ENCODE data around the gene TIAM1. TPM values are rescaled to one million over a fixed set of nuclear protein-coding genes. Genes with fewer than 3 reads are reported as not detected.

TIAM1 gene
- total and polyA plus RNA-seq, 12 donors, result 6.5 to 33.3 (median 15.9) TPM

DNA sequence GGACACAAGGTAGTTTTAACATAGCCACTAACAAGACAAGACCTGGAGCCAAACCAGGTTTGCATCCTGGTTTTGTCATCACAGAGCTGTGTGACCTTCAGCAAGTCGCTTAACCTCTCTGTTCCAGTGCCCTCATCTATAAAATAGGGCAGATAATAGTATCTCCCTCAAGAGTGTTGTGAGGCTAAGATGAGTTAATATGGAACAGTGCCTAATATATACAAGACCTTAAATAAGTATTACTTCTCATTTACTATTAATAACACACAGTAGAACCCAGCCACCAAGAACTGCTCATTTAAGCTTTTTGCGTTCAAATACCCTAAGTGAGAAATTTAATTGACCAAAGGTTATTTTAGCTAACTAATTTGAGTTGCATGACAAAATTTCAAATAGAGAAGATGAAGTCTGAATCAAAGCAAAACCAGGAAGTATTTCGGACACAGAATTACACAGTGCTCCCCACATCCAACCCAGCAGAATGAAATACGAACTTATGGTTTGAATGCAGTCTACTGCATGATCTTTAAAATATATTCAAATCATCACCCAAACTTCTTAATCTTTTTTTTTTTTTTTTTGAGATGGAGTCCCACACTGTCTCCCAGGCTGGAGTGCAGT, 181.9 kb downstream of the TIAM1 start:
- no peak for DNase-seq
- Histone ChIP-seq H3K36me3 (replicated peaks in 1 of 2) (no peaks in the 10 kb centered on the region), H3K4me1 (replicated peaks in 1 of 2) (no peaks in the 10 kb centered on the region), H3K4me3 (no peak overlapping the region), H3K9me3 (replicated peaks in 1 of 3) (no peaks in the 10 kb centered on the region), H3K27me3 (no peaks in the 10 kb centered on the region), H3K27ac (peak overlapping the region in 1 of 5 donors; percentile 35)
- 73 to 81% (median 76%) methylated on average over 4 of the region's 4 CpGs for WGBS, 4 donors
- TF ChIP-seq, protein P1, sequence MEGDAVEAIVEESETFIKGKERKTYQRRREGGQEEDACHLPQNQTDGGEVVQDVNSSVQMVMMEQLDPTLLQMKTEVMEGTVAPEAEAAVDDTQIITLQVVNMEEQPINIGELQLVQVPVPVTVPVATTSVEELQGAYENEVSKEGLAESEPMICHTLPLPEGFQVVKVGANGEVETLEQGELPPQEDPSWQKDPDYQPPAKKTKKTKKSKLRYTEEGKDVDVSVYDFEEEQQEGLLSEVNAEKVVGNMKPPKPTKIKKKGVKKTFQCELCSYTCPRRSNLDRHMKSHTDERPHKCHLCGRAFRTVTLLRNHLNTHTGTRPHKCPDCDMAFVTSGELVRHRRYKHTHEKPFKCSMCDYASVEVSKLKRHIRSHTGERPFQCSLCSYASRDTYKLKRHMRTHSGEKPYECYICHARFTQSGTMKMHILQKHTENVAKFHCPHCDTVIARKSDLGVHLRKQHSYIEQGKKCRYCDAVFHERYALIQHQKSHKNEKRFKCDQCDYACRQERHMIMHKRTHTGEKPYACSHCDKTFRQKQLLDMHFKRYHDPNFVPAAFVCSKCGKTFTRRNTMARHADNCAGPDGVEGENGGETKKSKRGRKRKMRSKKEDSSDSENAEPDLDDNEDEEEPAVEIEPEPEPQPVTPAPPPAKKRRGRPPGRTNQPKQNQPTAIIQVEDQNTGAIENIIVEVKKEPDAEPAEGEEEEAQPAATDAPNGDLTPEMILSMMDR (IDR thresholded peaks at IDR 0.05), result no peak
- TF ChIP-seq POLR2A (IDR thresholded peaks at IDR 0.05), result no peak
- intact Hi-C loops (cut with DNase I), result no loop called here

DNA sequence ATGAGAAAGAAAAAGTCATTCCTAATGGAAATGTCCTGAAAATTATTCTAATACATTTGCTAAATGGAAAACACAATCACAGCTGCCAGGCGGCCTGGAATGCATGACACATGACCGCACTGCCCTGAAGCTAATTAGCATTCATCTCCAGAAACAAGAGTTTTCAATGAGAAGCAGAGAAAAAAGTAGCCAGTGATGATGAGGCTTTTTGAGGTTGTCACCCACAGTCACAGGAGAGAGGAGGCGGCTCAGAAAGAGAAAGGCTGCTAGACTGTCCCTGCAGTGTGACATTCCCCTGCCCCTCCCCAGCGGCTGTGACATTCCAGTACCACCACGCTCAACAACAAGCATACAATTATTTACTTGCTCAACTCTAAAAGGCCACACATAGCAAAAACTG, 182.9 kb downstream of the TIAM1 start:
- TF ChIP-seq POLR2A (IDR thresholded peaks at IDR 0.05), result no peak
- TF ChIP-seq, protein P1 (IDR thresholded peaks at IDR 0.05), result no peak
- Histone ChIP-seq H3K4me1 (replicated peaks in 1 of 2) (no peaks in the 10 kb centered on the region), H3K27me3 (no peaks in the 10 kb centered on the region), H3K36me3 (replicated peaks in 1 of 2) (no peaks in the 10 kb centered on the region), H3K4me3 (no peak overlapping the region), H3K27ac (peak overlapping the region in 1 of 5 donors; percentile 35), H3K9me3 (replicated peaks in 1 of 3) (no peaks in the 10 kb centered on the region)
- intact Hi-C loops (cut with DNase I), result no loop called here
- DNase-seq, result no peak
- WGBS, 4 donors, result 67 to 70% (median 68%) methylated on average over 5 of the region's 5 CpGs

DNA sequence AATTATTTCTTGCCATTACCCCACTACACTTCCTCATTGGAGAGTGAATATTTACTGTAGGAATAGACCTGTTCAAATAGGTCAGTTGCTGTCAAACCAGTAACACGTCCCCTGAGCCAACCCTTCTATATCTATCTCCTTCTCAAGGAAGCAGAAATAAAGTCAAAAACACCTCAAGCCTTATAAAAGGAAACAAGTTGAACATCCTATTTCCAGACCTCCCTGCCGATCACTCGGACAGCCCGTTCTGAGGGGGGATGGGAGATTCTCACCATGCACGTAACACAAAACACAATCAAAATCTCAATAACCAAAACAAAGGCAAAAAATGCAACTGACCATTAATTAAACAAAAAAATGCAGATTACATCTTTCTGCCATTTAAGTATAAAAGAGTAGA, 184.3 kb downstream of the TIAM1 start:
- no peaks in the 10 kb centered on the region for H3K27me3 ChIP-seq
- TF ChIP-seq, protein P1 (IDR thresholded peaks at IDR 0.05), result no peak
- TF ChIP-seq POLR2A (IDR thresholded peaks at IDR 0.05), result no peak

DNA sequence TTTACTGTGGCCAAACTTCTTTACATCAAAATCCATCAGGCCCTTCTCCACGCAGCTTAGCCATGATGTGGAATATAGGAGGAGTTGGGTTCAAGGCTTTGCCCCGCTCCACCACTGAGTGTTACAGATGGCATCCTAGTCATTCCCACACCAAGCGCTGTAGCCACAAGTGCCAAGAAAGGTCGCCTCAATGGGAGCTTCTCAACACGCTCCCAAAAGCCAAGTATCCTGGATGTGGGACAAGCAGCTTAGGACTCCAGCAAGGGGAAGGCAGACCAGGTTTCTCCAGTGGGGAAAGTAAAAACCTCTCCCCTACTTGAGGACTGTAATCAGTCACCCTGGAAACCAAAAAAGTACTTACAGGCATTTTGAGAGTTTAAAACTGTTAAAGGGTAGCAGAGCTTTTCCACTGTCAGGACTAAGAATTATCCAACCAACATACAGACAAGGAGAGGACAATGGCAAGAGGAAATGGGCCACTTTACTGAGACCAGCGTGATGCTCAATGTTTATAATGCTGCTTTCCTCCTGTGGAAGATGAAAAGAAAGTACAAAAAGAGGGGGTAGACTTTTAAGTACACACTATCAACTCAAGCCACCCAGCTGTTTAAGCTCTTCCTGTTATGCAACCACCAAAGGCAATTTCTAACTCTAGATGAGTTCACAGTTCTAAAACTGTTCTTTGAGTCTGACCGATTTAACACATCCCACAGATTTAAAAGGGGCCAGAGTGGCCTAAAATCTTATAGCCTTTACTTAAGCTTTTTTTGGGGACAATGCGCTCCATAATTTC, 185.1 kb downstream of the TIAM1 start:
- WGBS, 4 donors, result 79 to 82% (median 80%) methylated on average over 8 of the region's 8 CpGs
- Histone ChIP-seq H3K4me1 (replicated peaks in 1 of 2) (no peaks in the 10 kb centered on the region), H3K36me3 (replicated peaks in 1 of 2) (no peaks in the 10 kb centered on the region), H3K4me3 (peak overlapping the region in 1 of 4 donors; percentile 13), H3K27me3 (no peaks in the 10 kb centered on the region), H3K27ac (peak overlapping the region in 3 of 5 donors; percentile 11 to 66 (median 55)), H3K9me3 (replicated peaks in 1 of 3) (no peaks in the 10 kb centered on the region)
- intact Hi-C loops (cut with DNase I), result no loop called here
- TF ChIP-seq, protein P1 (IDR thresholded peaks at IDR 0.05), result no peak
- no peak for TF ChIP-seq POLR2A (IDR thresholded peaks at IDR 0.05)
- no peak for DNase-seq

More for the DNA sequence above, 184.3 kb downstream of the TIAM1 start:
- Histone ChIP-seq H3K36me3 (replicated peaks in 1 of 2) (no peaks in the 10 kb centered on the region), H3K27ac (peak overlapping the region in 3 of 5 donors; percentile 11 to 66 (median 55)), H3K9me3 (replicated peaks in 1 of 3) (no peaks in the 10 kb centered on the region), H3K4me3 (peak overlapping the region in 1 of 4 donors; percentile 13), H3K4me1 (replicated peaks in 1 of 2) (no peaks in the 10 kb centered on the region)
- 55 to 61% (median 57%) methylated on average over 5 of the region's 5 CpGs for WGBS, 4 donors
- intact Hi-C loops (cut with DNase I), result no loop called here
- DNase-seq, result no peak

Data from adrenal gland (tissue), 12 donors.